PC-3 (cell line): ENCODE results near the gene BCAS4. TPM values are rescaled to one million over a fixed set of nuclear protein-coding genes. Genes with fewer than 3 reads are reported as not detected.

Experiments
- ATAC-seq: fragments of 200-7000 bp; cut with Tn5 transposase; 2 replicates; pipeline ENCODE4 v1.9.1; 2020; ENCODE audit warnings: mild to moderate bottlenecking, moderate library complexity
- BruUV-seq: library from RNA; stranded (reverse); fragments of 400-500 nt; replicated peaks from 2 replicates; lab custom pipeline; 2021; lab: Mats Ljungman, UMichigan
- CTCF ChIA-PET: fragments of 300-600 bp; sonication (Branson Sonifier 250); formaldehyde crosslinking; loops from one replicate; lab custom pipeline; 2022; ENCODE audit warnings: antibody characterized with exemption; lab: Charles Lee
- POLR2A ChIA-PET: fragments of 300-600 bp; sonication (Branson Sonifier 250); formaldehyde crosslinking; loops from one replicate; lab custom pipeline; 2022; ENCODE audit warnings: antibody characterized with exemption; ENCODE audit not compliant: unreplicated experiment; lab: Charles Lee
- DNase-seq: peaks from one replicate; pipeline ENCODE4 v3.0.0-alpha.2; 2015
- H2AFZ ChIP-seq: fragments of 300-600 bp; sonication (generic); 2 replicates; pipeline ENCODE4 v1.6.0; 2016; ENCODE audit warnings: antibody characterized with exemption, low read length
- H3F3A ChIP-seq: fragments of 300-600 bp; sonication (generic); one replicate; pipeline ENCODE4 v1.6.0; 2017; ENCODE audit warnings: antibody characterized with exemption, low read length, control low read depth, mild to moderate bottlenecking; ENCODE audit not compliant: unreplicated experiment
- H3K27ac ChIP-seq: fragments of 300-600 bp; sonication (generic); 2 replicates; pipeline ENCODE4 v1.5.1; 2016; ENCODE audit warnings: mild to moderate bottlenecking, low read length
- H3K27me3 ChIP-seq: fragments of 300-600 bp; sonication (generic); 2 replicates; pipeline ENCODE4 v1.6.1; 2016; ENCODE audit warnings: low read length, mixed read lengths
- H3K36me3 ChIP-seq: fragments of 300-600 bp; sonication (generic); 2 replicates; pipeline ENCODE4 v1.6.1; 2016; ENCODE audit warnings: low read depth, mixed run types, low read length, mixed read lengths
- H3K4me1 ChIP-seq: fragments of 300-600 bp; sonication (generic); 2 replicates; pipeline ENCODE4 v1.5.1; 2016; ENCODE audit warnings: low read length; ENCODE audit not compliant: insufficient read depth
- H3K4me2 ChIP-seq: fragments of 300-600 bp; sonication (generic); 2 replicates; pipeline ENCODE4 v1.6.0; 2016; ENCODE audit warnings: low read length
- H3K4me3 ChIP-seq: fragments of 300-600 bp; sonication (generic); 2 replicates; pipeline ENCODE4 v1.5.1; 2016; ENCODE audit warnings: mild to moderate bottlenecking, low read length, mixed read lengths
- H3K79me2 ChIP-seq: fragments of 300-600 bp; sonication (generic); 2 replicates; pipeline ENCODE4 v1.6.1; 2017; ENCODE audit warnings: low read length, mixed read lengths
- H3K9ac ChIP-seq: fragments of 300-600 bp; sonication (generic); 2 replicates; pipeline ENCODE4 v1.6.0; 2016; ENCODE audit warnings: mild to moderate bottlenecking, low read length
- H3K9me2 ChIP-seq: fragments of 300-600 bp; sonication (generic); replicated peaks from 2 replicates; pipeline ENCODE4 v1.6.1; 2016; ENCODE audit warnings: mixed run types, low read length, mixed read lengths
- H3K9me3 ChIP-seq: fragments of 300-600 bp; sonication (generic); 2 replicates; pipeline ENCODE4 v1.6.1; 2016; ENCODE audit warnings: low read length, mixed read lengths
- H4K20me1 ChIP-seq: fragments of 300-600 bp; sonication (generic); 2 replicates; pipeline ENCODE4 v1.6.1; 2016; ENCODE audit warnings: low read length, mixed read lengths
- EZH2 ChIP-seq: fragments of 300-600 bp; sonication (generic); IDR thresholded peaks from one replicate; pipeline ENCODE4 v1.6.1; 2017; ENCODE audit warnings: antibody characterized with exemption, mild to moderate bottlenecking, low read length; ENCODE audit not compliant: unreplicated experiment
- EZH2phosphoT487 ChIP-seq: fragments of 300-600 bp; sonication (generic); IDR thresholded peaks from 2 replicates; pipeline ENCODE4 v1.6.1; 2018; ENCODE audit warnings: mild to moderate bottlenecking, antibody characterized with exemption, low read length, borderline replicate concordance
- intact Hi-C: fragments of 100-400 bp; cut with micrococcal nuclease; formaldehyde crosslinking; loops from 2 replicates; pipeline ENCODE4 v1.9.0; 2023
- total RNA-seq: library from RNA; depleted of rRNA; stranded (reverse); fragments of >200 nt; gene quantifications from 2 replicates; pipeline ENCODE4 v1.2.3, GENCODE V29; 2014
- TF ChIP-seq, protein P1 (sequence below): fragments of 300-600 bp; sonication (generic); conservative IDR thresholded peaks from 2 replicates; pipeline ENCODE4 v1.5.1; 2017; ENCODE audit warnings: antibody characterized with exemption, low read depth, mild to moderate bottlenecking, low read length

Gene BCAS4
- total RNA-seq, 1 experiment from 2014 or later = 56.9 TPM

DNA sequence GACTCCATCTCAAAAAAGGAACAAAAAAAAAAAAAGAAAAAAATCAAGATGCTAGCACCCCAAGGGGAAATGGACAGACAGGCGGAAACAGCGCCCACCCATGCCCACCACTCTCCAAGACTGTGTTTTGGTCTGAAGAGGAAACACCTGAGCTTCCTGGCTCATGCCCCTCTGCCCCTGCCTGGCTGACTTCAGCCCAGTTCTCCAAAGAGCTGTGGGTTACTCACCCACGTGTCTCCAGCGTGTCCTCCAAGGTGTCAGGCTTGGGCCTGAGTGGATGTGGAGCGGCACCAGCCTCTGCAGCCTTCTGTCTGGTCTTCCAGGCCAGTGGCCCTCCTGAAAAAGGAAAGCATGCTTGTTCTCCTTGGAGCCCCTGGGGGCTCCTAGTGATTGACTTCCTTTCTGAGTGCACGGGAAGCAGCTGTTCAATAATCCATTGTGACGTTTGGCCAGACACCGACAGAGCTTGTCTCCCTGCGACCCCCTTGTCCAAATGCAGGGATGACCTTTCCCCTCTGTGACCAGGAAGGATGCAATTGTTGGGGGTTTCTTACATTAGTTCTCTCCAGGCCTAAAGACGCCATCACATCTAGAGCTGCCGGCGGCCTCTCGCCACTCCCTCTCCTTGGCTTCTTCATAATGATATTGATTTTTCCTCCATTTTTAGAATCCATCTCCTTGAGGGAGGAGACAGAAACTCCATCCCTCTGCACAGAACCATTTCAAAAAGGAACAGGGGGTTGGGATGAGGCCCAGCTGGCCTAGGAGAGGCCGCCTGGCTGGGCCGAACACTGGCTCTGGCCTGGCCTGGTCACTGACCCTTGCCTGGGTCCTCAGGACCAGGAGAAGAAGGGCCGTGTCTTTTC is 77.9 kb downstream of the BCAS4 start:
- no peak for ATAC-seq
- POLR2A ChIA-PET = interaction anchor here (0.7 kb wide), 1 partner anchor 70 kb away, joined by 15 read pairs; no protein-coding TSS in a partner anchor
- no peaks in the 10 kb centered on the region for H3K9me2 ChIP-seq
- BruUV-seq = no TSS peak
- no peak overlapping the region for H3K27ac ChIP-seq
- H3K79me2 ChIP-seq = no peaks in the 10 kb centered on the region
- no peaks in the 10 kb centered on the region for H4K20me1 ChIP-seq
- TF ChIP-seq, protein P1, sequence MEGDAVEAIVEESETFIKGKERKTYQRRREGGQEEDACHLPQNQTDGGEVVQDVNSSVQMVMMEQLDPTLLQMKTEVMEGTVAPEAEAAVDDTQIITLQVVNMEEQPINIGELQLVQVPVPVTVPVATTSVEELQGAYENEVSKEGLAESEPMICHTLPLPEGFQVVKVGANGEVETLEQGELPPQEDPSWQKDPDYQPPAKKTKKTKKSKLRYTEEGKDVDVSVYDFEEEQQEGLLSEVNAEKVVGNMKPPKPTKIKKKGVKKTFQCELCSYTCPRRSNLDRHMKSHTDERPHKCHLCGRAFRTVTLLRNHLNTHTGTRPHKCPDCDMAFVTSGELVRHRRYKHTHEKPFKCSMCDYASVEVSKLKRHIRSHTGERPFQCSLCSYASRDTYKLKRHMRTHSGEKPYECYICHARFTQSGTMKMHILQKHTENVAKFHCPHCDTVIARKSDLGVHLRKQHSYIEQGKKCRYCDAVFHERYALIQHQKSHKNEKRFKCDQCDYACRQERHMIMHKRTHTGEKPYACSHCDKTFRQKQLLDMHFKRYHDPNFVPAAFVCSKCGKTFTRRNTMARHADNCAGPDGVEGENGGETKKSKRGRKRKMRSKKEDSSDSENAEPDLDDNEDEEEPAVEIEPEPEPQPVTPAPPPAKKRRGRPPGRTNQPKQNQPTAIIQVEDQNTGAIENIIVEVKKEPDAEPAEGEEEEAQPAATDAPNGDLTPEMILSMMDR = no peak
- TF ChIP-seq EZH2phosphoT487 (no peak), EZH2 (no peak)
- no peak overlapping the region for H3K4me2 ChIP-seq
- no peaks in the 10 kb centered on the region for H3K36me3 ChIP-seq
- no peaks in the 10 kb centered on the region for H3F3A ChIP-seq
- no peak overlapping the region for H3K4me3 ChIP-seq
- DNase-seq = no peak
- H3K4me1 ChIP-seq = no peaks in the 10 kb centered on the region
- H3K9ac ChIP-seq = no peak overlapping the region
- no peak overlapping the region for H2AFZ ChIP-seq
- intact Hi-C loops = no loop called here
- CTCF ChIA-PET = no interaction called here
- no peaks in the 10 kb centered on the region for H3K9me3 ChIP-seq
- no peaks in the 10 kb centered on the region for H3K27me3 ChIP-seq

DNA sequence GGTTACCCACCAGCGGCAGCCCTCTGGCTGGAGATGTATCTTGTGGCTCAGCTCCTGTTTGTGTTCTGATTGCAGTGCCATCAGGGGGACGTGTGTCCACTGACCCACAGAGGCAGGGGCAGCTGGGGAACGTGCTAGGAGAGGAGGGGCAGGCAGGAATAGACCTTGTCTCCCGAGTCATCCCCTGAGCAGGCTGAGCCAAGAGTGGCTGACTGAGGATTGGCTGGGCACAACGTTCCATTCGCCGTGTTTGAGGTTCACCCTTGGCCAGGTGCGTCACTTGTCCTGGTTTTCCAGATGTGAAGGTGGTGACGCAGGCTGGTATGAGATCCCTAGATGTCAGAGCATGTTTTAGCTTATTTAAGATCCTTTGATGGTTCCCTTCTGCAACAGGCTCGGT is 78.7 kb downstream of the BCAS4 start:
- intact Hi-C loops = no loop called here
- Histone ChIP-seq H3K27ac (no peak overlapping the region), H3F3A (no peaks in the 10 kb centered on the region), H3K4me2 (no peak overlapping the region), H3K4me3 (no peak overlapping the region), H3K9me3 (no peaks in the 10 kb centered on the region), H3K36me3 (no peaks in the 10 kb centered on the region), H2AFZ (no peak overlapping the region), H3K9me2 (no peaks in the 10 kb centered on the region), H3K79me2 (no peaks in the 10 kb centered on the region), H3K9ac (no peak overlapping the region), H3K27me3 (no peaks in the 10 kb centered on the region), H3K4me1 (no peaks in the 10 kb centered on the region), H4K20me1 (no peaks in the 10 kb centered on the region)
- ATAC-seq (no peak), DNase-seq (no peak)
- no TSS peak for BruUV-seq
- ChIA-PET POLR2A (no interaction called here), CTCF (no interaction called here)
- TF ChIP-seq EZH2phosphoT487 = no peak

DNA sequence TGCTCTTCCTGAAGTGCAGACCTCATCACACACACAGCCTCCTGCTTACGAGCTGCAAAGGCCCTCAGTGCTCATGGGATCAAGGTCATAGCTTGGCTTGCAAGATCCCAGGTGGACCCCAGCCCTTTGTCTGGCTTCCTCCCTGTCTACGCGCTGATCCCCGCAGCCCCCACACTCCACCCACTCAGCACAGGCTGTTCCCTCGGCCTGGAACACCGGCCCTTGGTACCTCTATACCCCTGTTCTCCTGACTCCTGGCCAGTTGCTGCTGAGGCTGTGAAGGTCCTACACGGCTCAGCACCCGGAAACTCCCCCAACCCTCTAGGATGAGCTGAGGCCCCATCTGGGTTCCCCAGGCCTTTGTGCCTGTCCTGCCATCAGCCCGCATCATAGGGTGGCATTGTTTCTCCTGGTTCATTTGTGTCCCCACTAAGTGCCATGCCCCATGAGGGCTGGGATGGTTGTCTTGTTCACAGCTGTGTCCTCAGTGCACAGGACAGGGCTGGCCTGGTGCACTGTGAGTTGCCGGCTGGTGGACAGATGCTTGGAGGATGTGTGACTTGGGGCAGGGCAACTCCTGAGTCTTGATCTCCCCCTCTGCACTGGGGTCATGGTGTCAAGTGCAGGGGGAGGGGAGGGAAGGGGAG is 79.4 kb downstream of the BCAS4 start:
- Histone ChIP-seq H3K9ac (no peak overlapping the region), H3K4me1 (no peaks in the 10 kb centered on the region), H3K79me2 (no peaks in the 10 kb centered on the region), H3K4me2 (no peak overlapping the region), H2AFZ (no peak overlapping the region), H4K20me1 (no peaks in the 10 kb centered on the region), H3F3A (no peaks in the 10 kb centered on the region), H3K9me2 (no peaks in the 10 kb centered on the region), H3K9me3 (no peaks in the 10 kb centered on the region), H3K27ac (no peak overlapping the region), H3K27me3 (no peaks in the 10 kb centered on the region), H3K4me3 (no peak overlapping the region), H3K36me3 (no peaks in the 10 kb centered on the region)
- intact Hi-C loops = no loop called here
- CTCF ChIA-PET = no interaction called here
- DNase-seq (no peak), ATAC-seq (no peak)
- no peak for TF ChIP-seq EZH2phosphoT487
- POLR2A ChIA-PET = no interaction called here
- no TSS peak for BruUV-seq
